Measurements from ENCODE around the gene CABP4. TPM values are rescaled to one million over a fixed set of nuclear protein-coding genes. Genes with fewer than 3 reads are reported as not detected.

CABP4 gene
- total RNA-seq, 1 experiment from 2014 or later, result not detected

GRCh38 chr11:67435727-67436458 lies 19.3 kb upstream of the CABP4 start:
- no peak for DNase-seq (ENCODE audit: low spot score)

- DNase-seq (ENCODE audit: low spot score), result peak; percentile 33
Measured at GRCh38 chr11:67436459-67437081, 18.6 kb upstream of the CABP4 start.

DNA sequence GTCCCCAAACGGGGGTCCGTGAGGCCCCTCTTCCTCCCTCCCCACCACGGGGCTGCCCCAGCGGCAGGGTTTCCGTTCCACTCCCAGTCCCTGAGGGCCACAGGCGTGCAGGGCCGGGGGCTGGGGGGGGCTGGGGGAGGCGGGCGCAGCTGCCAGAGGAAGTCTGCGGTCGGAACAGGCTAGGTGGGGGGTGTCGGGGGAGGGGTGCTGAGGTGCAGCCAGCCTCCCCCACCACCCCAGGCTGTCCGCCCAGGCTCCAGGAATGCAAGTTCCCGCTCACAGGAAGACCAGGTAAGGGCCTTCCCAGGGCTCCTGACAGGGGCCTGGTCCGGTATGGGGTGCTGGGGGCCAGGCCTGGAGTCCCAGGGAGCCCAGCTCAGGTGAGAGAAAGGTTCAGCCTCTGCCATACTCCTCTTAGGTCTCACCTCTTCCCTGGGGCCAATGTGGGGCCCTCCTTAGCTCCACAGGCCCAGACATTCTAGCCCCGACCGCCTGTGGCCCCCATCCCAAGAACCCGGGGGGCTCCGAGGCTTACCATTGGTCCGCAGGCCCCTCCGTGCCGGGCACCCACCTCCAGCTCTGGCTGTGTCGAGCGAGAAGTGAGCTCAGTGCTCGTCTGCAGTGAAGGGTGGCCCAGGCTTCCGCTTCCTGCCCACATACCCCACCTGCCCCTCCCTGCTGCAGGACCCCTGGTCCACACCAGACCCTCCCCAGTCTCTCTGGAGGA lies 17.9 kb upstream of the CABP4 start, which contains the start of gene PTPRCAP:
Gene PTPRCAP, minus strand, starts transcription at position 601 of the 727 bp plus-strand sequence. Its CDS starts 63 bp downstream, at position 538.
- DNase-seq (ENCODE audit: low spot score), result no peak

- no peak for DNase-seq (ENCODE audit: low spot score)
Measured at GRCh38 chr11:67437809-67438157, 17.4 kb upstream of the CABP4 start.

GRCh38 chr11:67438158-67438902 lies 16.8 kb upstream of the CABP4 start:
- no peak for DNase-seq (ENCODE audit: low spot score)

DNA sequence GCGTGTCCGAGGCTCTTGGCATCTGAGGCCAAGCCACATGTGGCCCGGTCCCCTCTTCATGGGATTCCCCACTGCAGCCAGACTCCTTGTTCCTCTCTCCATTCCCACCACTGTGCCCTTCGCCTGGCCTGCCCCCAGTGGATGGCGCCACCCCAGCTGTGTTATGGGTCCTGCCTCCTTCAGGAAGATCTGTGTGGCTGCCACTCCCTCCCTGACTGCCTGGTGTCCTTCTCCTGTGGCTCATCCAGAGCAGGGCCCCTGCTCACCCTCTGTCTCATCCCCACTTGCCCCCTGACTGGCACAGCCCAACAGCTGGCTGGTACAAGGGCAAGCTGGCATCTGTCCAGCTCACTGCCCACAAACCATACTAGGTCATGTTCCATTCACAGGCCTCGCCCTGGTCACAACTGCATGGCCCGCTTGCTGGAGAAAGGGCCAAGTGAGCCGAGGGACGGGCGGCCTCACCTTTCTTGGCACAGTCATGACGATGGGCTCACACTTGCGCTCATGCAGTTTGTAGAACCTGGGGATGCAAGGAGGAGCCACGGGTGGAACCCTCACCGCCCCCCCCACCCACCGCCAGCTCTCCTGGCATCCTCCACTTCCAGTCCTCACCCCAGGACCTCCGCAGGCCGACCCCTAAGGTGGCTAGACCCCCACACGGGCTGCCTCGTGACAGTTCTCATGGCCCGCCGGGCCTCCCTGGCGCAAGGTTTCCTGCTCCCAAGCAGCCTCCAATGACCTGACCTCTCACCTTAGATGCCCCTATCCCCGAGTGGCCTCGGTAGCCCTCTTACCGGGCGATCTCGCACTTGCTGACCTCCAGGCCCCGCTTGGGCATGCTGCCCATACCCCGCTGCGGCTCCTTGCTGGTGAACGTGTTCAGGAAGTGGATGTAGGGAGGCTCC lies 15.6 kb upstream of the CABP4 start:
- DNase-seq (ENCODE audit: low spot score), result peak; percentile 39

DNA sequence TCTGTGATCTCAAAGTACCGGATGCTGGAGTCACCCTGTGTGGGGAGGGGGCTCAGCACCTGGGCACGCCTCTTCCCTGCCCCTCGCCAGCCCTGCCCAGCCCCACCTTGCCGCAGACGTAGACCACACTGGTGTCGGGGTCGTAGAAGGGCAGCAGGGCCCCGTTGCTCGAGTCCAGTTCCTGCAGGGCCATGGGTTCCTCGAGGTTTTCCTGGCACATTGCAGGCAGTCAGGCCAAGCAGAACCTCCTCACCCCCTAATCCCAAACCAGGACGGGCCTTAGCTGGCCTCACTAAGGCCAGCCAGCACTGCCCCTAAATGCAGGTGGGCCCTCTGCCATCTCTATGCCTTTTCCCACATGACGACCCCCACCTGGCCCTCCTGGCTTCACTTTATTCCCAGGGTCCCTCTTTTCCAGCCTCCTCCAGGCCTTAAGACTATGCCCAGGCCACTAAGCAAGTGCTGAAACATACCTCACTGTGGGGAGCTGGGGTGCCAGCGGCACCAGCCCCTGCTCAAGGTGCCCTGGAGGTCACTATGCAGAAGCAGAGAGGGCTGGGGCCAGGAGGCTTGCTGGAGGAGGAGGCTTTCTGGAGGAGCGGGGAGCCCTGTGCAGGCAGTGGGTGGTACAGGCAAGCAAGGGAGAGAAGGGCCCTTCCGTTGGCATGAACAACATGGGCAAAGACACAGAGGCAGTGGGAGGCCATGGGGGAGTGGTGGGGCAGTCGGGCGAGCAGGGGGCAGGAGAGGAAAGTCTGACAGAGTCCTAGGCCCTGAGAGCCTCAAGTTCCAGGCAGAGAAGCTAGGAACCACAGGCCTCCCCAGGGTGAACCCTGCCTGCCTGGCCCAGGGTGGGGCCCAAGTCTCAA lies 14.7 kb upstream of the CABP4 start:
- no peak for DNase-seq (ENCODE audit: low spot score)

- no peak for DNase-seq (ENCODE audit: low spot score)
Measured at GRCh38 chr11:67441098-67441563, 14.0 kb upstream of the CABP4 start.

DNA sequence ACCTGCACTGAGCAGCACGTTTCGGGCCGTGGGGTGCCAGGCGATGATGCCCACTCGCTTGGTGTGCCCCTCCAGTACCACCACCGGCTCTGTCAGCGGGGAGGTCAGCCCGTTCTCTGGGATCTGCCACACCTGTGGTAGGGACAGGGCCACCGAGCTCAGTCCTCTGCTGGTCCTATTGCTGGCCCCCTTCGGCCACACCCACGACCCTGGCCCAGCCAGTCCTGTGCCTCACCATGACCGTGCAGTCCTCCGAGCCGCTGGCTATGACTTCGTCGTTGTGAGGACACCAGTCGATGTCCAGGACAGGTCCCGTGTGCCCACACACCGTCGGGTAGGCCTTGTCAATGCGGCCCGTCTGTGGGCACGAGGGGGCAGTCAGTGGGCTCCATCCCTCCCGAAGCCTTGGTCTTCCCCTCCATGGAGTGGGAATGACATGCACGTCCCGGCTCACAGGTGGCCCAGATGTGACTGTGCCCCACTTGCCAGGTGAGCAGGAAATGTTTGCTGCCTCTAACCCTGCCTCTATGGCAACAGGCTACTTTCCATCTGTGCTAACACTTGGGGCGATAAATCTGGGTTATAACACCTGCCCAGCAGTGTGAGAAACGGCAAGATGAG lies 13.3 kb upstream of the CABP4 start:
- DNase-seq (ENCODE audit: low spot score), result no peak

DNA sequence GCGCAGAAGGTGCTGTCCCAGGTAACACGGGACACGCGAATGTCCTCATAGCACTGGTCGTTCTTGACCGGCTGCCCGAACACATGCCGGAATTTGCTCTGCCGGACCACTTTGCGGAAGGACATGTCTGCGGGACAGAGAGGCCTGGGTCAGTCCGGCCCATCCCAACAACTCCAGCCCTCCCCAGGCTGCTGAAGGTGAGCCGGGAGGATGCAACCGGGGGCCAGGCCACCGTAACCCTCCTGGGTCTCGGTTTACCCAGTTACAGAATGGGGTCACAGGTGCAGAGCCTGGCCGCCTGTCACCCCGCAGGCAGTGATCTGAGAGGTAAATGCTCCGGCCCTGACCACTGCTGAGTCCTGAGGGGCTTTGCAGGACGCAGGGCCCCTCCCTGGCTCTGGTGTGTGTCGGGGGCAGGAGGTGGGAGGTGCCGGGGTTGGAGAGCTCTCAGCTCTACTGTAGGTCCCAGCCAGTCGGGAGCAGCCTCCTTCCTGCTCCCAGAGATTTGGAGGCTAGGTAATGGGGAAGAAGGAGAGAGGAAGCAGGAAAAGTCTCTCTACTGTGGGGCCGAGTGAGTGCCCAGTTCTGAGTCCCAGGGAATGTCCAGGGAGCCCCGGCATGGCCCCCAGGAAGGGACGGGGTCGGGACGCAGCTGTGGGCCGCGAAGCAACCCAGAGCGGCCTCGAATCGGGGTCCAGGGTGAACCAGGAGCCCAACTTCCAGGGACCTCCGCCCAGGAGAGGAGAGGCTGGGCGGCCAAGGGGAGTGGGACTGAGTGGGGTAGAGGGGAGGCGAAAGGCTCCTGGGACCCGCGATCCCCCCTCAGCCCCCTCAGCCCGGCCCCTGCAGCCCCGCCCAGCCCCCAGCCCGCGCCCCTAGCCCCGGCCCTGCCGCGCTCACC lies 12.4 kb upstream of the CABP4 start:
- DNase-seq (ENCODE audit: low spot score), result no peak

DNA sequence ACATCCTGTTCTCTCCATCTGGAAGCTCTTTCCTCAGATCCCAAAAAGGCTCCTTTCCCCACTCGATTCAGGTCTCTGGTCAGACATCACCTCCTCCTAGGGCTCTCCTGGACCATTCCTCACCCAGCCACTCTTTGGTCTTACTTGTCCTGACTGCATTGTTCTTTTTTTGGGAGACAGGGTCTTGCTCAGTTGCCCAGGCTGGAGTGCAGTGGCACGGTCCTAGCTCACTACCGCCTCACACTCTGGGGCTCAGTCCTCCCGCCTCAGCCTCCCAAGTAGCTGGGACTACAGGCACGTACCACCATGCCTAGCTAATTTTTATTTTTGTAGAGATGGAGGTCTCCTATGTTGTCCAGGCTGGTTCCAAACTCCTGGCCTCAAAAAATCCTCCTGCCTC lies 9.6 kb upstream of the CABP4 start:
- DNase-seq (ENCODE audit: low spot score), result no peak

GRCh38 chr11:67448220-67448609 lies 6.9 kb upstream of the CABP4 start:
- no peak for DNase-seq (ENCODE audit: low spot score)

DNA sequence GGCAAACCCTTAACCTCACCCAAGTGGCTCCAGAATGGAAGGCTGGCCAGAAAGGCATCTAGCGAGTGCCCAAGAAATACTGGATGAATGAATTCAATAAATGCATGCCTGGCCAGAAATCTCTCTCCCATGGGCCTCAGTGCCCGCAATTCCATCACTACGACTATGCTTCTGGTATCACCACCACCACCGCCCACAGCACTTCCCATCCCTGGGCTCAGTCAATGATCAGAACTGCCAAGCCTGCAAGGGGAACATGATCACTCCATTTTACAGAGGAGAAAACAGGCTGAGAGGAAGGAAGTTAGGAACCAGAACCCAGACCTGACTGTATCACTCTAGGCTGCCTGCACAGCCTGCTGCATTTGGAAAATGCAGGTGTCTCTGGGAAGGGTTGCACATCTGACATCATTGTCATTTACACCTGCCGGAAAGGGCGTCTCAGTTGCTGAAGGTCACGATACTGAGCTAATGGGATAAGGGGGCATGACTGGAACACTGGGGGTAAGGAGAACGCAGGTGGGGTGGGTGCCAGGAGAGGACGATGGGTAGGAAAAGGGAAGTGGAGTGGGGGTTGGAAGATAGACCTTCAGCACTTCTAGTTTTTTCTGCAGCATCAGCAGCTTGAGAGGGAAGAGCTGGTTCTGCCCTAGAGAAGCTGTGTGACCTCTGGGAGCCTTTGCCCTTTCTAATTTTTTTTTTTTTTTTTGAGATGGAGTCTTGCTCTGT lies 5.9 kb upstream of the CABP4 start:
- DNase-seq (ENCODE audit: low spot score), result no peak

DNA sequence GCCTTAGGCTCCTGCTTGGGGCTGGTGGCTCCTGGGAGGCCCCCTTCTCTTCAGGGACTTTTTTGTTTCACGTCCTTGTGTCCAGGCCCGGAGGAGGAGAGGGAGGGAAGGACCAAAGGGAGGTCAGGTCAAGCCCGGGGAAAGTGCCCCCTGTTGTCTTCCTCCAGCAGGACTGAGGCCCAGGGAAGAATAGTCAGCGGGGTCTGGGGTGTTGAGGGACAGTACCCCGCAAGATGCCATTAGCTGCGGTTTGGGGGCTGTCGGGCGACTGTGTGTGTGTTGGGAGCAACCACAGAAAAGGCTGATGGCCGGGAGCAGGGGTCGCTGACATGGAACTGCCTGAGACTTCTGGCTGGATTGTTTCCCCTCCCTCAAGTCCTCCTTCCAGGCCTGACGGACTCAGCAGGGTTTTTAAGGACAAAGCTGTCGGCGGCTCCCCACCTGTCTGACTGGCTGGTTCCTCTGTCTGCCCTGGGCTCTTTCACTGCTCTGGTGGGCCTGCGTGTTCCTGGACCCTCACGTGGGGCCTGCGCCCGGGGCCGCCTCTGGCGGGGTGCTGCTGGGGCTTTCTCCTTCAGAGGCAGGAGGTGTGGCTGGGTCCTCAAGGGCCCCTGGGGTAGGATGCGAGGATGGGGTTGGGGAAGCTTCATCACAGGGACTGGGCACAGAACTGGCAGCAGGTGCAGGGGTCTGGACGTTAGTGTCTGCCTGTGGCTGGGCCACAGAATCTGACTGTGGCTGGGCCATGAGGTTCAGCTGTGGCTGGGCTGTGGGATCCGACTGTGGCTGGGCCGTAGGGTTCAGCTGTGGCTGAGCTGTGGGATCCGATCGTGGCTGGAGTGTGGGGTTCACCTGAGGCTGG lies 4.1 kb upstream of the CABP4 start:
- DNase-seq (ENCODE audit: low spot score), result no peak

GRCh38 chr11:67451658-67451976 lies 3.5 kb upstream of the CABP4 start:
- DNase-seq (ENCODE audit: low spot score), result no peak

GRCh38 chr11:67452141-67452952 lies 2.8 kb upstream of the CABP4 start, which contains the start of gene GPR152:
Gene GPR152 (minus strand): TSS chr11:67452729. CDS start chr11:67452724, 5 bp downstream.
- no peak for DNase-seq (ENCODE audit: low spot score)
